SK-N-SH (cell line): ENCODE results near the gene SYNPO2. TPM values are rescaled to one million over a fixed set of nuclear protein-coding genes. Genes with fewer than 3 reads are reported as not detected.

Source experiments
- CTCF ChIA-PET: fragments of 300-600, 350-600 bp; formaldehyde crosslinking; extraction: SDS; loops from one replicate; lab custom pipeline; 2021; lab: Yijun Ruan, JAX
- POLR2A ChIA-PET: fragments of 350-600 bp; sonication (Branson Sonifier 250); formaldehyde crosslinking; extraction: SDS; loops from one replicate; lab custom pipeline; 2020; ENCODE audit warnings: antibody characterized with exemption, inconsistent platforms; lab: Yijun Ruan, JAX
- DNase-seq: peaks from one replicate; pipeline ENCODE4 v3.0.0; 2012
- H2AFZ ChIP-seq: fragments of 200-600 bp; sonication (generic); 2 replicates; pipeline ENCODE4 v1.8.1; 2016; ENCODE audit warnings: antibody characterized with exemption, mild to moderate bottlenecking, low read depth
- H3F3A ChIP-seq: fragments of 200-600 bp; sonication (generic); replicated peaks from 2 replicates; pipeline ENCODE3; 2016; ENCODE audit warnings: antibody characterized with exemption, mild to moderate bottlenecking; ENCODE audit not compliant: insufficient read depth
- H3K27ac ChIP-seq, 2 experiments: fragments of 200-500 bp in 1 of 2; fragments of 200-600 bp in 1 of 2; sonication (Bioruptor generic) in 1 of 2; sonication (generic), shearing (Covaris generic) in 1 of 2; 2 replicates each; pipeline versions ENCODE4 v1.5.1 to v1.6.1; 2014 to 2016; ENCODE audit warnings: low read depth in 2 of 2, inconsistent platforms in 1 of 2, low read length in 1 of 2, mild to moderate bottlenecking in 1 of 2, mixed read lengths in 1 of 2
- H3K27me3 ChIP-seq: fragments of 200-600 bp; sonication (generic), shearing (Covaris generic); 2 replicates; pipeline ENCODE4 v1.6.1; 2016; ENCODE audit warnings: mixed run types; ENCODE audit not compliant: insufficient read depth
- H3K36me3 ChIP-seq, 2 experiments: fragments of 200-500 bp in 1 of 2; fragments of 200-600 bp in 1 of 2; sonication (Bioruptor generic) in 1 of 2; sonication (generic) in 1 of 2; replicated peaks in 1 of 2; 2 replicates each; pipeline versions ENCODE3 to v1.5.1; 2014 to 2016; ENCODE audit warnings: low read length in 1 of 2, mild to moderate bottlenecking in 1 of 2; ENCODE audit not compliant: insufficient read depth in 2 of 2, control insufficient read depth in 1 of 2
- H3K4me1 ChIP-seq, 2 experiments: fragments of 200-500 bp in 1 of 2; fragments of 200-600 bp in 1 of 2; sonication (Bioruptor generic) in 1 of 2; sonication (generic), shearing (Covaris generic) in 1 of 2; 2 replicates each; pipeline versions ENCODE4 v1.5.1 to v1.6.1; 2014 to 2016; ENCODE audit warnings: low read depth in 1 of 2, low read length in 1 of 2, mixed run types in 1 of 2; ENCODE audit not compliant: insufficient read depth in 2 of 2, control insufficient read depth in 1 of 2
- H3K4me2 ChIP-seq: fragments of 200-600 bp; sonication (generic), shearing (Covaris generic); 2 replicates; pipeline ENCODE4 v1.6.1; 2017; ENCODE audit warnings: mixed run types
- H3K4me3 ChIP-seq, 2 experiments: fragments of 200-500 bp in 1 of 2; fragments of 200-600 bp in 1 of 2; sonication (Bioruptor generic) in 1 of 2; sonication (generic), shearing (Covaris generic) in 1 of 2; 2 replicates each; pipeline versions ENCODE4 v1.5.1 to v1.8.1; 2014 to 2016; ENCODE audit warnings: low read depth in 2 of 2, inconsistent platforms in 1 of 2, low read length in 1 of 2, mild to moderate bottlenecking in 1 of 2, mixed read lengths in 1 of 2, moderate library complexity in 1 of 2
- H3K79me2 ChIP-seq: fragments of 200-600 bp; sonication (generic); 2 replicates; pipeline ENCODE4 v1.8.1; 2017; ENCODE audit warnings: mild to moderate bottlenecking; ENCODE audit not compliant: insufficient read depth
- H3K9ac ChIP-seq: fragments of 200-600 bp; sonication (generic); 2 replicates; pipeline ENCODE4 v1.6.1; 2017; ENCODE audit warnings: mixed run types
- H3K9me2 ChIP-seq: fragments of 200-600 bp; sonication (generic); 2 replicates; pipeline ENCODE4 v1.6.1; 2017; ENCODE audit warnings: mixed run types
- H3K9me3 ChIP-seq: fragments of 200-600 bp; sonication (generic); 2 replicates; pipeline ENCODE4 v1.6.1; 2017; ENCODE audit warnings: mixed run types, mild to moderate bottlenecking, moderate library complexity
- H4K20me1 ChIP-seq: fragments of 200-600 bp; sonication (generic); 2 replicates; pipeline ENCODE4 v1.6.1; 2017; ENCODE audit warnings: mild to moderate bottlenecking, mixed run types; ENCODE audit not compliant: insufficient read depth
- CTCF ChIP-seq: fragments of 200-600 bp; sonication (generic); IDR thresholded peaks from 2 replicates; pipeline ENCODE4 v1.6.1; 2017; ENCODE audit warnings: antibody characterized with exemption, mild to moderate bottlenecking, moderate library complexity
- ELF1 ChIP-seq: IDR thresholded peaks from 2 replicates; pipeline ENCODE4 v1.4.0; 2012
- EZH2phosphoT487 ChIP-seq: fragments of 200-600 bp; sonication (generic); IDR thresholded peaks from 2 replicates; pipeline ENCODE4 v1.6.1; 2017; ENCODE audit warnings: low read depth, mixed run types, mild to moderate bottlenecking, antibody characterized with exemption, moderate library complexity, borderline replicate concordance
- FOSL2 ChIP-seq: IDR thresholded peaks from 2 replicates; pipeline ENCODE4 v1.4.0; 2012; ENCODE audit warnings: low read depth, mild to moderate bottlenecking, moderate library complexity, borderline replicate concordance
- FOXJ3 ChIP-seq: sonication (generic); formaldehyde crosslinking; IDR thresholded peaks from 2 replicates; pipeline ENCODE4 v1.5.1; 2020; ENCODE audit warnings: mild to moderate bottlenecking, missing genetic modification reagents
- FOXM1 ChIP-seq: IDR thresholded peaks from 2 replicates; pipeline ENCODE4 v1.4.0; 2012; ENCODE audit warnings: low read depth, mild to moderate bottlenecking
- GABPA ChIP-seq: IDR thresholded peaks from 2 replicates; pipeline ENCODE4 v1.4.0; 2012; ENCODE audit warnings: low read depth, mild to moderate bottlenecking
- GATA2 ChIP-seq: sonication (generic); formaldehyde crosslinking; IDR thresholded peaks from 2 replicates; pipeline ENCODE4 v1.5.0; 2020; ENCODE audit warnings: mild to moderate bottlenecking, missing genetic modification reagents
- MEF2A ChIP-seq: IDR thresholded peaks from 2 replicates; pipeline ENCODE4 v1.4.0; 2012; ENCODE audit warnings: low read depth, borderline replicate concordance
- MXI1 ChIP-seq: IDR thresholded peaks from 2 replicates; pipeline ENCODE4 v1.6.1; 2012; ENCODE audit warnings: mild to moderate bottlenecking, low read depth, low read length, improper control_type of control experiment
- NFIC ChIP-seq: IDR thresholded peaks from 2 replicates; pipeline ENCODE4 v1.4.0; 2012; ENCODE audit warnings: borderline replicate concordance
- PBX3 ChIP-seq: IDR thresholded peaks from 2 replicates; pipeline ENCODE4; 2012
- POLR2AphosphoS5 ChIP-seq: IDR thresholded peaks from 2 replicates; pipeline ENCODE4 v1.6.1; 2012; ENCODE audit warnings: low read depth, low read length
- REST ChIP-seq: IDR thresholded peaks from 2 replicates; pipeline ENCODE4 v1.6.1; 2012; ENCODE audit warnings: mild to moderate bottlenecking, low read depth, low read length, moderate library complexity
- RFX5 ChIP-seq: IDR thresholded peaks from 2 replicates; pipeline ENCODE4 v1.6.1; 2012; ENCODE audit warnings: mild to moderate bottlenecking, improper control_type of control experiment, low read length
- SIN3A ChIP-seq: IDR thresholded peaks from 2 replicates; pipeline ENCODE4 v1.6.1; 2012; ENCODE audit warnings: low read depth, mild to moderate bottlenecking, low read length, moderate library complexity, borderline replicate concordance
- SMC3 ChIP-seq: IDR thresholded peaks from 2 replicates; pipeline ENCODE4 v1.6.1; 2012; ENCODE audit warnings: low read depth, low read length, improper control_type of control experiment
- TAF1 ChIP-seq: IDR thresholded peaks from 2 replicates; pipeline ENCODE4 v1.6.1; 2012; ENCODE audit warnings: low read depth, mild to moderate bottlenecking, low read length, moderate library complexity, borderline replicate concordance
- TCF12 ChIP-seq: IDR thresholded peaks from 2 replicates; pipeline ENCODE4 v1.4.0; 2012
- YY1 ChIP-seq: IDR thresholded peaks from 2 replicates; pipeline ENCODE4 v1.4.0; 2012; ENCODE audit warnings: low read depth, mild to moderate bottlenecking
- ZBTB33 ChIP-seq: IDR thresholded peaks from 2 replicates; pipeline ENCODE4 v1.4.0; 2012; ENCODE audit warnings: low read depth, borderline replicate concordance
- WGBS: methylation state at CpG from one replicate; pipeline ENCODE4 v1.1.6; 2017; ENCODE audit warnings: low lambda C conversion rate; 5-methylcytosine and 5-hydroxymethylcytosine counted together
- polyA plus RNA-seq, 3 experiments: library from polyadenylated mRNA; depleted of rRNA; stranded (reverse); fragments of >200 nt; gene quantifications; 2 replicates each; pipeline ENCODE4 v1.2.3, GENCODE V29; 2012

Gene SYNPO2
- polyA plus RNA-seq, 1 of the 3 experiments (the other 2 are of a cell fraction): 7.2 TPM

GRCh38 chr4:119026662-119027444 lies 138.2 kb downstream of the SYNPO2 start:
- no peak overlapping the region for H3K9ac ChIP-seq
- H3K4me1 ChIP-seq: peaks cover 0 to 24% of the 10 kb centered on the region in 2 experiments; a peak in 3 of 4 replicates
- DNase-seq: no peak
- peaks cover 11% of the 10 kb centered on the region for H3F3A ChIP-seq
- no peak overlapping the region for H2AFZ ChIP-seq
- H3K4me3 ChIP-seq: no peak overlapping the region
- H3K9me2 ChIP-seq: peaks cover 4% of the 10 kb centered on the region; the same call in 1 of the 2 replicates
- H3K79me2 ChIP-seq: no peaks in the 10 kb centered on the region
- peaks cover 0 to 83% of the 10 kb centered on the region in 2 experiments for H3K36me3 ChIP-seq
- H3K27ac ChIP-seq: peak overlapping the region in 1 of 2 experiments; percentile 6; a peak in 1 of 4 replicates
- ChIA-PET CTCF (interaction anchor here (1.8 to 2.0 kb wide), 2 partner anchors 15 kb away, joined by 4 to 8 read pairs; no protein-coding TSS in a partner anchor), POLR2A (no interaction called here)
- no peaks in the 10 kb centered on the region for H3K9me3 ChIP-seq
- no peak overlapping the region for H3K4me2 ChIP-seq
- no peak for TF ChIP-seq FOXJ3
- TF ChIP-seq YY1: no peak
- no peak for TF ChIP-seq SIN3A
- TF ChIP-seq FOSL2: no peak
- TF ChIP-seq MXI1: no peak
- TF ChIP-seq REST: no peak
- no peak for TF ChIP-seq GABPA
- no peak for TF ChIP-seq FOXM1
- no peak for TF ChIP-seq SMC3
- TF ChIP-seq NFIC: no peak
- no peak for TF ChIP-seq EZH2phosphoT487
- no peak for TF ChIP-seq GATA2 (CRISPR knock-in tag)
- no peak for TF ChIP-seq TAF1
- TF ChIP-seq ELF1: no peak
- no peak for TF ChIP-seq RFX5
- 87% methylated on average over 22 of the region's 22 CpGs for WGBS
- H4K20me1 ChIP-seq: no peaks in the 10 kb centered on the region
- no peaks in the 10 kb centered on the region for H3K27me3 ChIP-seq

- Histone ChIP-seq H3K4me2 (no peak overlapping the region), H2AFZ (no peak overlapping the region), H3K4me3 (no peak overlapping the region), H3K9me2 (peaks cover 4% of the 10 kb centered on the region; the same call in 1 of the 2 replicates), H3K4me1 (peaks cover 0 to 24% of the 10 kb centered on the region in 2 experiments; a peak in 3 of 4 replicates), H3K79me2 (no peaks in the 10 kb centered on the region), H3F3A (peaks cover 11% of the 10 kb centered on the region), H3K9me3 (no peaks in the 10 kb centered on the region), H3K9ac (no peak overlapping the region), H4K20me1 (no peaks in the 10 kb centered on the region), H3K36me3 (peaks cover 0 to 92% of the 10 kb centered on the region in 2 experiments), H3K27me3 (no peaks in the 10 kb centered on the region), H3K27ac (no peak overlapping the region)
- CTCF ChIA-PET: interaction anchor here (2.0 kb wide), 1 partner anchor 14 kb away, joined by 4 read pairs; no protein-coding TSS in a partner anchor
- POLR2A ChIA-PET: no interaction called here
- 70% methylated on average over 2 of the region's 2 CpGs for WGBS
- no peak for DNase-seq
- TF ChIP-seq ZBTB33 (no peak), TCF12 (no peak), POLR2AphosphoS5 (no peak), MEF2A (no peak), CTCF (no peak), PBX3 (no peak), GABPA (no peak)
These were observed 139.2 kb downstream of the SYNPO2 start for GRCh38 chr4:119027811-119028210.
